Activated B cell treated with CpG ODN at 0.5 μM for 24 hours (primary cell): ENCODE results near the gene TOX4. TPM values are rescaled to one million over a fixed set of nuclear protein-coding genes. Genes with fewer than 3 reads are reported as not detected.
A peak's percentile ranks its signal among the peaks of the same experiment; 100 is the strongest.

Experiments used
- ATAC-seq: fragments of 200-7000 bp; cut with Tn5 transposase; one replicate; pipeline ENCODE4 v1.10.0; 2021; ENCODE audit warnings: low read depth, mild to moderate bottlenecking, moderate library complexity
- CTCF ChIA-PET: fragments of 350-600 bp; sonication (Branson Sonifier 250); formaldehyde crosslinking; loops from one replicate; lab custom pipeline; 2021; ENCODE audit warnings: antibody characterized with exemption; lab: Charles Lee
- POLR2A ChIA-PET: fragments of 350-600 bp; sonication (Branson Sonifier 250); formaldehyde crosslinking; loops from one replicate; lab custom pipeline; 2021; ENCODE audit warnings: antibody characterized with exemption; lab: Charles Lee
- DNase-seq: peaks from one replicate; pipeline ENCODE4 v3.0.0; 2022
- H3K27ac Mint-ChIP-seq: one replicate; pipeline ENCODE4 v1.8.0; 2020; ENCODE audit warnings: mixed read lengths
- H3K27me3 Mint-ChIP-seq: one replicate; pipeline ENCODE4 v1.8.0; 2021; ENCODE audit warnings: mixed read lengths
- H3K36me3 Mint-ChIP-seq: one replicate; pipeline ENCODE4 v1.8.0; 2021; ENCODE audit warnings: low read depth, mixed read lengths
- H3K4me1 Mint-ChIP-seq: one replicate; pipeline ENCODE4 v1.8.0; 2021; ENCODE audit warnings: mixed read lengths
- H3K4me3 Mint-ChIP-seq: one replicate; pipeline ENCODE4 v1.8.0; 2020; ENCODE audit warnings: mild to moderate bottlenecking, mixed read lengths
- H3K9me3 Mint-ChIP-seq: one replicate; pipeline ENCODE4 v1.8.0; 2020; ENCODE audit warnings: mixed read lengths
- CTCF ChIP-seq: fragments of 200-600 bp; IDR thresholded peaks from one replicate; pipeline ENCODE4 v1.8.0; 2022; ENCODE audit warnings: antibody characterized with exemption, mild to moderate bottlenecking
- intact Hi-C: fragments of 100-400 bp; cut with micrococcal nuclease; formaldehyde crosslinking; loops from one replicate; pipeline ENCODE4 v1.15.1; 2024
- total RNA-seq: library from RNA; stranded (reverse); gene quantifications from 2 replicates; pipeline ENCODE4 v1.2.3, GENCODE V29; 2022

The TOX4 gene
- total RNA-seq, 1 donor from 2014 or later, result 81.4 TPM

- ATAC-seq, result no peak
- H3K4me3 Mint-ChIP-seq, result no peak overlapping the region
- peaks cover 22% of the 10 kb centered on the region for H3K27me3 Mint-ChIP-seq
- no peaks in the 10 kb centered on the region for H3K36me3 Mint-ChIP-seq
- H3K27ac Mint-ChIP-seq, result no peak overlapping the region
- intact Hi-C loops, result no loop called here
- DNase-seq, result no peak
- no peak for TF ChIP-seq CTCF
- H3K4me1 Mint-ChIP-seq, result peaks cover 10% of the 10 kb centered on the region
- ChIA-PET POLR2A (no interaction called here), CTCF (no interaction called here)
- H3K9me3 Mint-ChIP-seq, result no peaks in the 10 kb centered on the region
Measured at GRCh38 chr14:21529515-21529914, 52.5 kb downstream of the TOX4 start.

GRCh38 chr14:21533294-21533693 lies 56.3 kb downstream of the TOX4 start:
- intact Hi-C loops, result no loop called here
- ChIA-PET CTCF (no interaction called here), POLR2A (no interaction called here)
- no peaks in the 10 kb centered on the region for H3K36me3 Mint-ChIP-seq
- ATAC-seq (no peak), DNase-seq (no peak)
- H3K9me3 Mint-ChIP-seq, result no peaks in the 10 kb centered on the region
- no peak overlapping the region for H3K27ac Mint-ChIP-seq
- peaks cover 41% of the 10 kb centered on the region for H3K27me3 Mint-ChIP-seq
- peaks cover 13% of the 10 kb centered on the region for H3K4me1 Mint-ChIP-seq
- no peak for TF ChIP-seq CTCF
- H3K4me3 Mint-ChIP-seq, result no peak overlapping the region

- no peak for TF ChIP-seq CTCF
- no peak for DNase-seq
- Mint-ChIP-seq H3K27ac (no peak overlapping the region), H3K9me3 (no peaks in the 10 kb centered on the region), H3K4me3 (no peak overlapping the region), H3K27me3 (peaks cover 54% of the 10 kb centered on the region), H3K36me3 (no peaks in the 10 kb centered on the region), H3K4me1 (peaks cover 13% of the 10 kb centered on the region)
- ATAC-seq, result no peak
- POLR2A ChIA-PET, result no interaction called here
- CTCF ChIA-PET, result no interaction called here
- intact Hi-C loops, result no loop called here
Measured at GRCh38 chr14:21534576-21534975, 57.6 kb downstream of the TOX4 start.

GRCh38 chr14:21535545-21536417 lies 58.8 kb downstream of the TOX4 start:
- Mint-ChIP-seq H3K27me3 (peaks cover 57% of the 10 kb centered on the region), H3K27ac (no peak overlapping the region), H3K9me3 (no peaks in the 10 kb centered on the region), H3K4me1 (peaks cover 13% of the 10 kb centered on the region), H3K4me3 (no peak overlapping the region), H3K36me3 (no peaks in the 10 kb centered on the region)
- CTCF ChIA-PET, result no interaction called here
- DNase-seq (no peak), ATAC-seq (no peak)
- intact Hi-C loops, result no loop called here
- POLR2A ChIA-PET, result no interaction called here
- TF ChIP-seq CTCF, result no peak

- Mint-ChIP-seq H3K9me3 (no peaks in the 10 kb centered on the region), H3K27me3 (peaks cover 57% of the 10 kb centered on the region), H3K4me3 (peak overlapping the region; percentile 25), H3K27ac (no peak overlapping the region), H3K36me3 (no peaks in the 10 kb centered on the region), H3K4me1 (peaks cover 13% of the 10 kb centered on the region)
- POLR2A ChIA-PET, result no interaction called here
- intact Hi-C loops, result no loop called here
- CTCF ChIA-PET, result no interaction called here
- TF ChIP-seq CTCF, result no peak
- ATAC-seq, result no peak
- DNase-seq, result no peak
Measured at GRCh38 chr14:21536418-21537089, 59.6 kb downstream of the TOX4 start.
